NCI-H2029 (cell line): ENCODE measurements around the gene DPF3.

ENCODE experiments used
- DNase-seq: peaks from one replicate; lab custom pipeline; 2025; lab: John Stamatoyannopoulos, UW

Gene DPF3

GRCh38 chr14:72893636-72894322 is at the start of gene DPF3:
DPF3 (minus strand) TSS chr14:72894101; CDS start chr14:72894088, 13 bp downstream.
- DNase-seq, result peak; percentile 60

- DNase-seq, result no peak
These were observed 49.0 kb upstream of the DPF3 start for GRCh38 chr14:72942934-72943333.

- no peak for DNase-seq
These were observed 47.5 kb upstream of the DPF3 start for GRCh38 chr14:72941286-72941985.

- DNase-seq, result no peak
These were observed 45.7 kb upstream of the DPF3 start for GRCh38 chr14:72939630-72940029.

- DNase-seq, result no peak
These were observed 39.0 kb upstream of the DPF3 start for GRCh38 chr14:72932893-72933292.

- DNase-seq, result no peak
These were observed 35.6 kb upstream of the DPF3 start for GRCh38 chr14:72929316-72930080.

GRCh38 chr14:72928872-72929271 is 35.0 kb upstream of the DPF3 start:
- DNase-seq, result no peak

- DNase-seq, result peak; percentile 89
These were observed 32.6 kb upstream of the DPF3 start, which contains the start of gene DCAF4 for GRCh38 chr14:72926292-72927028. DCAF4 (plus strand) TSS chr14:72926464; CDS start chr14:72937979, 11,515 bp downstream.

- DNase-seq, result no peak
These were observed 32.0 kb upstream of the DPF3 start for GRCh38 chr14:72925815-72926291.

- no peak for DNase-seq
These were observed 31.4 kb upstream of the DPF3 start for GRCh38 chr14:72925171-72925759.

- DNase-seq, result peak; percentile 53
These were observed 30.4 kb upstream of the DPF3 start for GRCh38 chr14:72924337-72924736.

- no peak for DNase-seq
These were observed 27.5 kb upstream of the DPF3 start for GRCh38 chr14:72921396-72921795.

GRCh38 chr14:72920008-72920407 is 26.1 kb upstream of the DPF3 start:
- no peak for DNase-seq

GRCh38 chr14:72917094-72917802 is 23.3 kb upstream of the DPF3 start:
- no peak for DNase-seq

GRCh38 chr14:72916174-72916573 is 22.3 kb upstream of the DPF3 start:
- DNase-seq, result no peak

- no peak for DNase-seq
These were observed 19.9 kb upstream of the DPF3 start for GRCh38 chr14:72913809-72914208.

- DNase-seq, result no peak
These were observed 15.3 kb upstream of the DPF3 start for GRCh38 chr14:72909163-72909562.

GRCh38 chr14:72907886-72908285 is 14.0 kb upstream of the DPF3 start:
- DNase-seq, result no peak

- DNase-seq, result no peak
These were observed 13.0 kb upstream of the DPF3 start for GRCh38 chr14:72906879-72907278.

- DNase-seq, result no peak
These were observed 12.4 kb upstream of the DPF3 start for GRCh38 chr14:72906316-72906715.
